GM19239 (cell line): ENCODE data around the gene GPR171.
"Not testable (repeated sequence)": the region's sequence is repeated elsewhere in the genome, so short reads cannot be mapped to it uniquely, and the experiment has no call there.

Source experiments
- DNase-seq: peaks from one replicate; pipeline ENCODE4 v3.0.0; 2011; ENCODE audit warnings: low spot score; ENCODE audit not compliant: insufficient read length
- FAIRE-seq: peaks from 2 replicates; lab custom pipeline; 2011; peaks lifted over from hg19 to GRCh38; lab: Jason Lieb, UNC

GPR171 gene

DNA sequence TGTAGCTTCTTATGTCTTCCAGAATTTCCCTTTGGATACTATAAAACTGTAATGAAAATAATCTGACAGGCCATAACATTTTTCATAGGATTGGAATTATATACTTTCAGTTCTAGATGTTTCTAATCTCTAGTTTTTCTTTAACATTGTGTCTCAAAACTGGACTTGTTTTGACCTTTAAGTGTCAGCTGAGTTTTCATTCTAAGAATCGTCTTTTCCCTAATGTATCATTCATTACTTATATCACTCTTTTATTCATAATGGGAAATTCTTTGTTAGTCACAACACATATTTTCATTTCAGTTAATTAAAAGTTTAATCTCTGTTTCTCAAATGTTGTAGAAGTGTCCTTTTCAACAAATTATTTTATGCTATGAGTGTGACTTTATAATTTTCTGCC is 11.9 kb downstream of the GPR171 start:
- FAIRE-seq, result no peak

DNA sequence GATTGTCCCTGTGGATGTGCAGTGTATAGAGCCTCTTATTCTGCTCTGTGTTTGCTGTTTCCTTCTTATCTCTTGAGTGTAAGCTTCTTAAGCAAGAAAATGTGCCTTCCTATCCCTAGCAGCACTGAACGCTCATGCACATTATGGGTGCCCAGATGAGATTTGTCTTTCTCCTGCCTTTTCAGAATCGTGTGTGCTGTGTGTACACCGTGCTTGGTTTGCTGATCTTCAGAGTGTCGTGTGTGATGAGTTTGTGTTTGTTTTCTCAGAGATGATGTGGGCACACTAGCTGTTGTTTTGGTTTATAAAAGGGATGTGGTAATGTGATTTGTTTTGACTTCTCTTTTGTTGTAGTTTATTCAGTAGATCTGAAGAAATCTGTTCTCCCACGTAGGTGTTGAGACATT is 19.7 kb downstream of the GPR171 start:
- no peak for DNase-seq
- no peak for FAIRE-seq

More for the DNA sequence above, 11.9 kb downstream of the GPR171 start:
- no peak for DNase-seq

DNA sequence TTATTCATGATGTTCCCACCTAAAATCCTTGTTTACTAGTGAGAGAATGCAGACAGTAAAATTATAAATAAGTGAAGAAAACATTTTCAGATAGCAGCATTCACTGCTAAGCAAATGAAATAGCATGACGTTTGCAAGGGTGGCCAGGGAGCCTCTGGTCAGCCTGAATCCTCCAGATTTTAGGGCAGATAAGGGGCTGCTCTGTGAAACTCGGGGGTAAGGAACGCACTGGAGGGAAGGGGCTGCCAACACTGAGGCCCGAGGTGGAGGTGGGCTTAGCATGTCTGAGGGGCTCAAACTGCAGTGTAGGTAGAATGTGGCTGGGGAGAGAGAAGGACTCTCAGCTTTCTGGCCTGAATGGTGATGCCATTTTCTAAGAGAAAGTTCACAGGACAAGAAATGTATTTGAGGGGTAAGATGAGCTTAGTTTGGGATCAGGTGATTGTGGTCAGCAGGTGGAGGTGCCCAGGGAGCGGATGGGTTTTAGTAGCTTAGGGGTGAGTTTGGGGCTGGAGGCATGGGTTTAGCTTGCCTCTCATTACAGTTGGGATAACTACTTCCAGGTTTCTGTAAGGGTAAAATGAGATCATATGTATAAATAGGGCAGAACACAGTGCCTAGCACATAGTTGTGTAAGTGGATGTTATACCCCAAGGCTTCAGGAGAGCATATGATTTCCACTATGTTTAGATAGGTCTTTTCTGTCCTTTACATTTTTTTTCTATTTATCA is 20.5 kb downstream of the GPR171 start:
- FAIRE-seq (no peak), DNase-seq (no peak)

DNA sequence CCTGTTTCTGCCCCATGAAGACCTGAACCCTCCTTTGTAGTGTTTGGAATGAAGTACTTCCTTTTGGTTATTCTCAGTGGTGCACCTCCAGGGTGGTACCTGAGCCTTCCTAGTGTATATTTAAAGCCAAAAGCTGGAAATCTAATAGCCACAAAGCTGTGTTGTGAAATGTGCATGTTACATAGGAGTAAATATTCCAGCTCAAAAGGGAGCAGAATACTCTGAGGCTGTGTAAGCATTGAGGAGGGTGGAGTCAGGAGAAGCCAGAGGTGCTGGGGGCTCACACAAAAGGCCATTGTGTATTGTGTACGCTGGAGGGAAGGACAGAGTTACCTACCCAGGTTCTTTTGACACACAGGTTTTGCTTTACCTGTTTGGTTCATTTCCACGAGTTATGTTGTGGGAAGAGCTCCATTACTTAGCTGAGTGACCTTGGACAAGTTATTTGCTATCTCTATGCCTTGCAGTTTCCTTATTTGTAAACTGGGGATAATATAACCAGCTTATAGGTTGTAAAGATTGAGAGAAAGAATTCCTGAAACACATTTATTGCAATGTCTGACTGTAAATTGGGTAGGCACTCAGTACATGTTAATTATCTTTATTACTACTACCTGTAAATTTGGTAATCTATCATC is 24.7 kb downstream of the GPR171 start:
- no peak for FAIRE-seq
- DNase-seq, result no peak

DNA sequence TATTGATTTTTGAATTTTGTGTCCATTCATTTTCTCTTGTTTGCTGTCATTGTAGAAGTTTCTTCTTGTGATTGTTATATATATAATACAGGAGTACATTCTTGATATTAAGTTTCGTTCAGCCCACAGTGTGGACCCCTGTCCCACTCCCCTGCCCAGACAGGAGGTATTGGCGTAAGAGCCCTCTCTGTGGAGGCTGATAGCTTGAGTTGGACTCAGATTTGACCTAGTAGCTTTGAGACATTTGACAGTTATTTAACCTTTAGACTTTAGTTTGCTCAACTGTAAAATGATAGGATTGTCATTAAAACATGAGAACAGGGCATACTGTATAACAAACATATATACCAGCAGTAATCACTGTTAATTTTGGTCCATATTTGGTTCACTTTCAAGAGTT is 27.1 kb downstream of the GPR171 start:
- DNase-seq, result no peak
- no peak for FAIRE-seq

DNA sequence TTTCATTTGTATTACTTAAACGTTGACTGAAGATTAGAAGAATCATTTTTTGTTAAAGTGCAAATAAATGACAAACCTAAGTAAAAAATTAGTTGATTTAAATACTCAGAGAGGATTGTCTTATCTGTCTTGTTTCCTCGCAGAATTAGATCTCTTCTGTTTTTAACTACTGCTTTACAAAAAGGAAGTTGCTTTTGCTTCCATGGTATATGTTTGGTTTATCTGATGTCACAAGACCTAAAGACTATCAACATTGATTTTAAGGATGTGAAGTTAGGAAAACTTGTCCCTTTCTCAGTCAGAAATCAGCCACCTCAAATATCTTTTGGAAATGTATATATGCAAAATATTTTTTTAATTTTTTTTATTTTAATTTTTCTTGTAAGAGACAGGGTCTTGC is 28.7 kb downstream of the GPR171 start:
- FAIRE-seq, result no peak
- no peak for DNase-seq

DNA sequence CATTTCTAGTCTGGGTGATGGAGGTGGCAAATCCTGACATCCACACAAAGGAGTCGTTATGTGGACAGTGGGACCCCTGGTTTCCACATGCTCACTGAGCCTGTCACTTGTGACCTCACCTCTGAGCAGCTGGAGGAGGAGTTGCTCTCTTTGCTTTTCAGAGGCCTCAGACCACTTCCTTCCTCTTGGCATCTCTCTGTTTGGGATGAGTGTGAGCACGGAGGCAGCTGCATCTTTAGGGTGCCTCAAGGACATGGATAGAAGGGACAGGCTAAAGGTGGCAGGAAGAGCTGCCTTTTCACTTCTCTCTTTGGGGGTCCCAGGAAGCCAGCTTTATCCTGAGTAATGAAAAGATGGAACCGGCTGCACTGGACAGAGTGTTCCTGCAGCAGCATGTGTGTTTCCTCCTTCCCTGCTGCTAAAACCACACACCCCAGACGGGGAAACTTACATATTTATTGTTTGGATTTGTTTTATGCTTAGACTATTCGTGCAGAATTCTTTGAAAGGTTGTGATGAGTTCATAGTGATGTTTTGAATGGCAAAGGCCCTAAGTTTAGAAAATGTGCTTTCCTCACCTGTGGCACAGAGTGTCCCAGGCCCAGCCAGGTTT is 31.8 kb downstream of the GPR171 start:
- DNase-seq (no peak), FAIRE-seq (peak; percentile 94)

DNA sequence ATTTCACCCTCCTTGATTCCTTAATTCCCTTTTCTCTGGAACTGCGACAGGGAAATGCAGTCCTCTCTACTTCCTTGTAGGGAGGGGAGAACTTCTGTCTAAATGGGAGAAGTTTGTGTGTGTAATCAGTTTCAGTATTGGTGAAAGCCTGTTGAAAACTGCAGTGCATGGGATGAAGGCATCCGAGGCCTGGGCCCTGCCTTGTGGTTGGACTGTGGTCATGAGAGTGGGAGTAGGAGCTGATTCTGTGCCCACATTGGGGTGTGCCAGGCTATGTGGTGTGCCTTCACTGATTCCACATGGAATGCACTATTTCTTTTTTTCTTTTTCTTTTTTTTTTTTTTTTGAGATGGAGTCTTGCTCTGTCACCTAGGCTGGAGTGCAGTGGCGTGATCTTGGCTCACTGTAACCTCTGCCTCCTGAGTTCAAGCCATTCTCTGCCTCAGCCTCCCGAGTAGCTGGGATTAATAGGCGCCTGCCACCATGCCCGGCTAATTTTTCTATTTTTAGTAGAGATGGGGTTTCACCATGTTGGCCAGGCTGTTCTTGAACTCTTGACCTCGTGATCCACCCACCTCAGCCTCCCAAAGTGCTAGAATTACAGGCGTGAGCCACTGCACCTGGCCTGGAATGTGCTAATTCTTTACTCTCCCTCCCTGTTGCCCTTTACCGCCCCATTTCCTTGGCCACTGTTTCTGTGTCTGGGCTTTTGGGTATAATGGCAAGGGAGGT is 32.9 kb downstream of the GPR171 start:
- not testable (repeated sequence) for DNase-seq, FAIRE-seq

DNA sequence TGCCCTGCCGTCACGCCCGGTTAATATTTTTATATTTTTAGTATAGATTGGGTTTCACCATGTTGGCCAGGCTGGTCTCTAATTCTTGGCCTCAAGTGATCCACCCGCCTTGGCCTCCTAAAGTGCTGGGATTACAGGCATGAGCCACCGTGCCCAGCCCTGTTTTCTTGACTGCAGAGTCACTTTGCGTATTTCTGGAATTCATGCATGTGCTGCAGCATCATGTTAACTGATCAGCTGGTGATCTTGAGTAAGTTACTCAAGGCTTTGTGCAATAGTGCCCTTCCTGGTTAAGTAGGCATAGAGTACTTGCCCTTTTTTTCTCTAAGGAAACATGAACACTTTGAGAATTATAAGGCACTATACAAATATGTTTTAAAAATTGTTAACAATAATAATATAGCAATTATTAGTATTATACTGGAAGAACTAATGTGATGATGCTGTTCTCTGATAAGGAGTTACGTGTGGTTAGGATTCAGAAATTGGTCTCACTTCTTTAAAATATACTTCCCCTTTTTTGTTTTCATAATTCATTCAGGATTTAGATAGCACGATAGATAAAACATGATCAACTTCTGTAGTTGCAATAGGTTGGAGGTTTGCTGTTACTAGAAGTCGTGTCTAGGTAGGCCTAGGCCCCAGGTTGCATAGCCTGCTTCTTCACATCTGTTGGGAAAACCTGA is 33.6 kb downstream of the GPR171 start:
- DNase-seq (no peak), FAIRE-seq (no peak)

DNA sequence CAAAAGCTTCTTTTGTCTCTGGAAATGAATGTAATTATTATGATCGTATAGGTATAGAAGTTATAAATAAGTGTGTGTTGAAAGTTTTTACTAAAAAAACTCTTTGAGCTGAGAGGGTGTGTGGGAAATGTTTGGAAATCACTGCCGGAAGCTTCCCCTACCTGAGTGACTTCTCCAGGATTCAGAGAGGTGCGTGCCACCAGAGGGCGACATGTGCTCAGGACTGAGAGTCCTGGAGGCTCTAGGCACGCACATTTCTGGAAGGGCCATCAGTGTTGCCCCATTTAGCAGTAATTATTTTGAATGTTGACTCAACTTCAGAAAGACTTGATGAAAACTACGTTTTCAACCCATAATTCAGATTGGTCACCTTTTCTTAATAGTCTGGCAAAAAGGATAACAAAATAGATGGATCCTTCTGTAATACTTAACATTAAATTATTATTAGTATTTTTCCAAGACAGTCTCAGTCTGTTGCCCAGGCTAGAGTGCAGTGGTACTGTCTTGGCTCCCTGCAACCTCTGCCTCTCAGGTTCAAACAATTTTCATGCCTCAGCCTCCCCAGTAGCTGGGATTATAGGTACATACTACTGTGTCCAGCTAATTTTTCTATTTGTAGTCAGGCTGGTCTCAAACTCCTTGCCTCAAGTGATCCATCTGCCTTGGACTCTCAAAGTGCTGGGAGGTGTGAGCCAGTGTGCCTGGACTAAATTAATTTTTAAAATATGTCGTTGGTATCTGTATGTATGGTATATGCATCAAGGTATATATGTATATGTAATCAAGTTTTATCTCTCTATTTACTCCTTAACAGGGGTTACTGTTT is 34.5 kb downstream of the GPR171 start:
- FAIRE-seq (peak; percentile 89), DNase-seq (peak; percentile 31)

DNA sequence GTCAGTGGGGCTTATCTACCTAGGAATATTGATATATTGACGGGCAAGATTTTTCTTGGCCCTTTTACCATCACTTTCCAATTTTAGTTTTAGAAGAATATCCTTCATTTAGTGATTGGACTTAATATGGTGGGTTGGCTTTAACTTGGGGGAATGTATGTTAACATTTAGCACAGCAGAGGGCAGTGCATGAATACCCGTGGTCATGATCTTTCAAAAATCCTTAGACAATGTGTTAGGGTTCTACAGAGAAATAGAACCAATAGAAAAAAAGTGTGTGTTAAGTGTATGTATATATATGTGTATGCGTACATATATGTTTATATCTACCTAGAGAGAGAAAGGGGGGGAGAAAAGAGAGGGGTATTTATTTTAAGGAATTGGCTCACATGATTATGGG is 36.9 kb downstream of the GPR171 start:
- FAIRE-seq (no peak), DNase-seq (no peak)

DNA sequence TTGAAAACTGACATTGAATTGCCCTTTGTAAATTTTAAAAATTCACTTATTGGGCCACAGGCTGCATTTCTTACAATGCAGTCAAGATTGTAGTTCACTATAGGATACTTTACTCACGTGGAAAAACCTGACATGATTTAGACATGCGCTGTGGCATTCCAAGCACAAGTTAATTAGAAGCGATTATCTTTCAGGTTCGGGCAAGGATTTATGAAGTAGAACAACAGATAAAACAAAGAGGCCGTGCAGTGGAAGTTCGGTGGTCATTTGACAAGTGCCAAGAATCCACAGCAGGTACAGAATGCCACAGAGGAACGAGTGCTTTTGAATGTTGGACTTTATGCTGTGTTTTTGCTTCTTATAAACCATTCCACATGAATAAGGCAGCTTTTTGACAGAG is 37.8 kb downstream of the GPR171 start:
- DNase-seq (no peak), FAIRE-seq (no peak)

DNA sequence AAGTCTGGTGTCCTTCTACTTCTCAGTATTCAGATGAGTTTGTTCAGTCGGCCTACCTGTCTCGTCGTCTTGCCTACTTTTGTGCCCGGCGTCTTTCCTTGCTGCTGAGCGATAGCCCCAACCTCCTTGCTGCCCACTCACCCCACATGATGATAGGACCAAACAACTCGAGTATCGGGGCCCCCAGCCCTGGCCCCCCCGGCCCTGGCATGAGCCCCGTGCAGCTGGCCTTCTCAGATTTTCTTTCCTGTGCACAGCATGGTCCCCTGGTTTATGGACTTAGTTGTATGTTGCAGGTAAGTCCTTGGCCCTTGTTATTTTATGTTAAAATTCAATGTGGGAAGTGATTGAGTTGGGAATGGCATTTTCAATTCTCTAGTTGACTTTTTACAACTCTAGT is 43.2 kb downstream of the GPR171 start:
- FAIRE-seq (no peak), DNase-seq (no peak)

DNA sequence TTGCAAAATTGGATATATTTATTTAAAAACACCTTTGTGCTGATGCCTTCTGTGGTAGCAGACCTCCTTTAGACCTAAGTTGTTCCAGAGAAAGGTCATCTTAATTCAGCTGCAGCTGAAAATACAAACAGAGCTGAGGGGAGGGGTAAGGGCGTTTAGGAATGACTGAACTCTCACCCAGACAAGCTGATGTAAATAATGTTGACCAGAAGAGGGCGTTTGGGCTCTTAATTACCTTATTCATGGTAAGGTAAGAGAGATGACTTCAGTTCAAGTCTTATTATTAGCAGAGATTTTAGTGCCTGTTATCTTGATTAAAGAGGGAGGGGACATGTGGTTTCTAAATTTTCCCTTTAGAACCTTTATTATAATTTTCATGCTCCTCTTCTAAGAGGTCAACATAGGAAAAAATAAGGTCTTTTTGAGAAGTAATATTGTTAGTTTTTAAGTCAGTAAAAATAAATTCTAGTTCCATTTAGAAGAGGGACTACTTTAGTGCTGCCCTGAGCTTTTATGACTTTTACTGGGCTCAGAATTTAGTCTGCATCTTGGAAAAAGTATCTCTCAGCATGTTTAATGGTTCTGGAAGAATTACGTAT is 46.3 kb downstream of the GPR171 start:
- DNase-seq (no peak), FAIRE-seq (peak; percentile 89)

DNA sequence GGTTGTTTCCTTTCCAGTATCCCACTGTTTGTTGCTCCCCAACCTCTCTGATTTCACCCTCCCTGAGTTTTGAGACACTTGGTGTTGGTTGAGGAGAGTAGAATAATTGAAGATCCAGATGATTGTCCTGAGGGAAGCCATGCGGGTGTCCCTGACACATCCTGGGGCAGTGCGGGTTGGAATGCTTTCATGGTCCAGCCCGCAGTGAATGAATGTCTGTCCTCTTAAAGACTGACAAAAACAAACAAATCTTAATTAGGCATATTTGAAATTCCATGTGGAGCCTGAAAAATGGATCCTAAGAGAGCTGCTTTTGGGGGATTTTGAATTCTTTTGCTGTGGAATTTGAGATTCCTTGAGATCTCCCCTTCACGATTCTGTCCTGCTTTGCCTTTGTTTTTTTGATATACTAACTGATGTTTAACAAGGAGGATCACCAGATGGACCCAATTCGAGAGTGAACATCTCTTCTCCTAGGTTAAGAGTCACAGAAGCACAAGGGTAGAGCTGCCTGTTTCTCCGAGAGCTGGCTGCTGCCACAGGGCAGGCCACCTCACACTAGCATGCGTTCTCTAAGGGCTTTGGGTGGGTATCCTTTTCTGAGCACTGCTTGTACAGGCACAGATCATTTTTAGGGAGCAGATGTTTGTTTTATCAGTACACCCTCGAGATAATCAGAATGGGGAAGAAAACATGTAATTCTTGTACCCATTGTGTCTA is 47.4 kb downstream of the GPR171 start:
- FAIRE-seq (no peak), DNase-seq (no peak)

DNA sequence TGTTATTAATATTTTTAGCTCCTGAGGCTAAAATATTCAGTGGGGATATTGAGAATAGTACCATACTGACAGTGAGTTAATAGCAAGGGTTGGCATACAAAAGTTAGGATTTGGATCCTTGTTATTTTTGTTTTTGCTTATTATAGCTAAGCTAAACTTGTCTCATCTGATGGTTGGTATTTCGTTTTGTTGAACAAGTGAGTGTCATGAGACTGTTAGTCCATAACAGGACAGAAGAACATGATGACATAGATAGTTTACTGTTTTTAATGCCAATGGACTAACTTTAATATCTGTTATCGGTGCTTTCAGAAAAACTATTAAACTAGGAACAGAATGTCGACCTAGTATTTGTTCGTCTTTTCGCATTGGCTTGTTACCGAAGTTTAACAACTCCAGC is 48.5 kb downstream of the GPR171 start:
- FAIRE-seq, result no peak

DNA sequence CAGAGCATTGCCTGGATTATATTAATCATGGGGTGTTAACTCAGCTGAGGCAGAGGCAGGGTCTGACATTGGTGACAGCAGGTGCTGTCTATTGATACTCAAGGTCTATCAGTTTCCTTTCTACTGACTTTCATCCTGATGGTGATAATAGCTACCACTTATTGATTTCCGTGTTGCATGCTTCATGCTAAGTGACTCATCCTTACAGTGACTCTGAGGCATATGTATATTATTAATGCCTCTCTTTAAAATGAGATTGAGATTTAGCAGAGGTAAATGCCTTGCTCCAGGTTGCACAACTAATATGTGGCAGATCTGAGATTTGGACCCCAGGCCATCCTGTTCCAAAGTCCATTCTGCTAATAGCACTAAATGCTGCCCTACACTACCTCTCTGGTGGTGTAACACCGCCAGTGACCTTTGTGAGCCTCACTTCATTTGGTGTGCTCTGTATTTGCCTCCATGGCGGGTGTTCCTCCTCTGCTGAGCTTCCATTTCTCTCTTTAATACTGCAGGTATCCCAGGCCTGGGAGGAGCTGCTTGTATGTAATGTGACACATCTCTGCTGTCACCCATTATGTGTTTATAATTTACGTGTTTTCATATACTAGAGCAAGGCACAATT is 50.4 kb downstream of the GPR171 start:
- FAIRE-seq (no peak), DNase-seq (no peak)

More for the DNA sequence above, 48.5 kb downstream of the GPR171 start:
- no peak for DNase-seq
